ENCODE measurements around the gene CALHM5.

GRCh38 chr6:116570856-116571682, 59.6 kb downstream of the CALHM5 start, which contains the start of gene RWDD1:
- TF ChIP-seq PATZ1 (CRISPR knock-in tag; IDR thresholded peaks at IDR 0.05; ENCODE audit: borderline replicate concordance): no peak
- no peak for TF ChIP-seq POU6F1 (CRISPR knock-in tag; IDR thresholded peaks at IDR 0.05; ENCODE audit: borderline replicate concordance, low read depth)
- no peak for TF ChIP-seq GLIS3 (CRISPR knock-in tag; IDR thresholded peaks at IDR 0.05)

All from SK-N-SH treated with all-trans-retinoic acid at 6 μM for 48 hours (cell line).